GM12891 (cell line): ENCODE measurements around the gene SNCG. TPM values are rescaled to one million over a fixed set of nuclear protein-coding genes. Genes with fewer than 3 reads are reported as not detected.
"Not testable (repeated sequence)": the region's sequence is repeated elsewhere in the genome, so short reads cannot be mapped to it uniquely, and the experiment has no call there.

Source experiments
- DNase-seq: peaks from one replicate; pipeline ENCODE4 v3.0.0; 2011; ENCODE audit warnings: low spot score; ENCODE audit not compliant: insufficient read length
- FAIRE-seq: peaks from 2 replicates; lab custom pipeline; 2011; peaks lifted over from hg19 to GRCh38; lab: Jason Lieb, UNC
- PAX5 ChIP-seq: IDR thresholded peaks from 2 replicates; pipeline ENCODE4 v1.6.1; 2011; ENCODE audit warnings: low read length, moderate library complexity, mild to moderate bottlenecking; ENCODE audit not compliant: insufficient read depth, severe bottlenecking
- POLR2A ChIP-seq: IDR thresholded peaks from 2 replicates; pipeline ENCODE4 v1.6.1; 2011; ENCODE audit warnings: low read depth, low read length, control low read depth
- POLR2AphosphoS5 ChIP-seq: IDR thresholded peaks from 2 replicates; pipeline ENCODE4 v1.6.1; 2011; ENCODE audit warnings: low read depth, low read length, control low read depth
- POU2F2 ChIP-seq: IDR thresholded peaks from 2 replicates; pipeline ENCODE4 v1.6.1; 2011; ENCODE audit warnings: low read depth, mild to moderate bottlenecking, control low read depth, low read length, moderate library complexity
- SPI1 ChIP-seq: IDR thresholded peaks from 2 replicates; pipeline ENCODE4 v1.6.1; 2011; ENCODE audit warnings: low read depth, low read length, control low read depth
- TAF1 ChIP-seq: IDR thresholded peaks from 2 replicates; pipeline ENCODE4 v1.6.1; 2011; ENCODE audit warnings: low read depth, low read length, control low read depth
- polyA plus RNA-seq: library from polyadenylated mRNA; unstranded; fragments of >200 nt; gene quantifications from one replicate; pipeline ENCODE4 v1.2.1, GENCODE V29; 2012; ENCODE audit warnings: low read depth, missing spikeins, inconsistent platforms; ENCODE audit not compliant: missing spikeins

SNCG gene
- polyA plus RNA-seq: 1.1 TPM

DNA sequence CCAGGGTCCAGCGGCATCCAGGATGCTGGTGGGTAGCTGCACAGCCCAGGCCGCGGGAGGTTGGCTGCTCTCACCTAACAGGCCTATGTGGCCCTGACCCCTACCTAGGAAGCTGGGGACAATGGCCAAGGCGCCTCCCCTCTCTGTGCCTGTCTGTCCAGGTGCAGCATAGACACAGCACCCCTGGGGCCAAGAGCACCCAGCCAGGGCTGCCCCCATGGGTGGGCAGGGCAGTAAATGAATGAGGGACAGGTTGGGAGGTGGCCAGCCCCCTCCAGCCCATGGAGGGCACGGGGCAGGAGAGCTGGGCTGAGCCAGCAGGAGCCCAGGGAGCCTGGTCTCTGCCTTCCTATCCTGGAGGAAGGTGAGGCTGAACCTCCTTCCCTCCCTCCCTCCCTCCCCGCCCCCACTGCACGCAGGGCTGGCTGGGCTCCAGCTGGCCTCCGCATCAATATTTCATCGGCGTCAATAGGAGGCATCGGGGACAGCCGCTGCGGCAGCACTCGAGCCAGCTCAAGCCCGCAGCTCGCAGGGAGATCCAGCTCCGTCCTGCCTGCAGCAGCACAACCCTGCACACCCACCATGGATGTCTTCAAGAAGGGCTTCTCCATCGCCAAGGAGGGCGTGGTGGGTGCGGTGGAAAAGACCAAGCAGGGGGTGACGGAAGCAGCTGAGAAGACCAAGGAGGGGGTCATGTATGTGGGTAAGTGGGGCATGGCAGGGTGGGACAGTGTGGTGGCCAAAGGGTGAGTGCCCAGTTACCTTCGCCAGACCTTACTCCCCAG, at the start of gene SNCG:
TSS of gene SNCG (plus strand) at position 484 of the 785 bp plus-strand sequence. CDS start at position 583, 99 bp downstream.
- TF ChIP-seq PAX5 (no peak), POLR2A (no peak), SPI1 (no peak), POLR2AphosphoS5 (no peak), TAF1 (no peak), POU2F2 (no peak)
- DNase-seq: no peak
- no peak for FAIRE-seq

DNA sequence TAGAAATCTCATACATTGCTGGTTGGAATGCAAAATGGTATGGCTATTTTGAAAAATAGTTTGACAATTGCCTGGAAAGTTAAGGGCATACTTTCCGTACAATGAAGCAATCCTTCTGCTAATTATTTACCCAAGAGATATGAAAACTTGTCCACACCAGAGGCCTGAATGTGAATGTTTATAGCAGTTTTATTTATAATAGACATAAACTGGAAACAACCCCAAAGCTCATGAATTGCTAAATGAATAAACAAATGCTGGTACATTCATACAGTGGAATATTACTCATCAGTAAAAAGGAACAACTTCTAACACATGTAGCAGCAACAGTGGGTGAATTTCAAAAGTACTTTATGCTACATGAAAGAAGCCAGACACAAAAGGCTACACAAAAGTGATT, 43.7 kb upstream of the SNCG start:
- no peak for TF ChIP-seq POLR2A
- no peak for TF ChIP-seq TAF1
- no peak for TF ChIP-seq POU2F2
- TF ChIP-seq PAX5: no peak
- no peak for TF ChIP-seq POLR2AphosphoS5
- TF ChIP-seq SPI1: no peak
- FAIRE-seq: no peak
- DNase-seq: no peak

DNA sequence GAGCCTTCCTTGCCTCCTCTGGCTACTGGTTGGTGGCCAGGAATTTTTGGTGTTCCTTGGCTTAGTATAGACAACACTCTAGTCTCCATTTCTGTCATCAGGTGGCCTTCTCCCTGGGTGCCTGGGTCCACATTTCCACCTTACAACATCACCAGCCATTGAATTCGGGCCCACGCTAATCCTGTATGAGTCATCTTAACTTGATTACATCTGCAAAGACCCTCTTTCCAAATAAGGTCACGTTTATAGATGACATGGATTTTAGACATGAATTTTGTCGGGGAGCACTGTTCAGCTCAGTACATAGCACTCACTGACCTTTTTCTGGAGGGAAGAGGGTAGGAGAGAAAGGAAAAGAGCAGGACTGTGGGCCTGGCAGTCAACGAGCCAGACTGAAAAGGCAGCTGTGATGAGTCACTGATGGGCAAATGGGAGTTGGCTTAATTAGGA, 40.4 kb upstream of the SNCG start:
- TF ChIP-seq TAF1 (no peak), POLR2A (no peak), POLR2AphosphoS5 (no peak), POU2F2 (no peak), PAX5 (no peak), SPI1 (no peak)
- FAIRE-seq (no peak), DNase-seq (no peak)

DNA sequence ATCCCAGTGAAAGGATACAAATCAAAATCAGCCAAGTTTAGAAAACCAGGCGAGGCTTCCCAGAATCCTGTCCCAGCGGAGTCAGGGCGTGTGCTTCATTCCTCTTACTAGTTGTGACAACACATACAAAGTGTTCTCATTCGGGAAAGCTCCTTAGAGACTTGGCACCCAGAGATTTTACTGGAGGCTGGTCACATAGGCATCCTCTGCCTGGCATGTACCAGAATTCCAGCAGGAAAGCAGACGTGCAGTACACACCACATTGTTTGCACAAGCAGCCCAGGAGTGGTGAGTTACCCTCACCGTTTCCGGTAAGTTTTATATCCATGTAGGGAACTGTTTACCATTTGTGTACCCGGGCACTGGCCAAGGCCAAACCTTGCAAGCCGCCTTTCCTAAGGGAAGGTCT, 35.8 kb upstream of the SNCG start:
- DNase-seq: no peak
- no peak for FAIRE-seq
- TF ChIP-seq POU2F2 (no peak), PAX5 (no peak), POLR2A (no peak), SPI1 (no peak), TAF1 (no peak), POLR2AphosphoS5 (no peak)

DNA sequence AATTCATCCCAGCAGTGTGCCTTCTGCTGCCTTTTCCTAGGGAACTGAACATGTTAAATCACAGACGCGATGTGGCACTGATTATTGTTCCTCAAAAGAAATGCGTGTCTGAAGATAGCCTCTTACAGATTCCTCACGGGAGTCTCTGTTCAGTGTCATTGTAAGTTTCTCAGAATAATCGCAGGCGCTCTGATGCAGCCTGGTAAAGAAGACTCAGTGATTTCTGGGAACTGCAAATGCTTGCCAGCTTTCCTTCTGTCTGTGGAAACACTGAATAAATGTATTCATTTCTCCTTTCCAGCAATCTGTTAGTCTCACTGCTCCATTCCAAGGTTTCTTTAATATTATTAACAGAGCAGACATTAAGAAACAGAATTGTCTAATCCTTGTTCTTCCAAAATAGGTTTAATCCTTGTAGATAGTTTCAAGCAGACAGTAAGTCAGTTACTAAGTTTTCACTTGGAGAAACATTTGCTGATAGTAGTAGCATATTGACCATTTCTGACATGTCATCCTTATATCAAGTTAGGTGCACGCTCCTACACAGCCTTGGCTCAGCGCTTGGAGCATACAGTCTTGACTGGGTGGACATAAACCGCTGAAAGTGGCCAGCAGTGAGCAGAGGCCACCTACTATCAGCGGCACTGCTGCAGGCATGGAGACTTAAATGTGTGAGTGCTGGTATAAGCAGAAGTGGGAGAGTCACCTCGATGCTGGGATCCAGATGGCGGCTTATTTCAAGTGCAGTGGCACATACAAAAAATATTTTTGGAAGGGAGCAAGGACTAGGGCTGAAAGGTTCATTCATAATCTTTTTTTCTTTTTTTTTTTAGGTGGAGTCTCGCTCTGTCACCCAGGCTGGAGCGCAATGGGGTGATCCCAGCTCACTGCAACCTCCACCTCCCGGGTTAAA, 28.7 kb upstream of the SNCG start:
- TF ChIP-seq POU2F2 (no peak), POLR2AphosphoS5 (no peak), POLR2A (no peak), PAX5 (no peak), SPI1 (no peak), TAF1 (no peak)
- DNase-seq: no peak
- FAIRE-seq: no peak

DNA sequence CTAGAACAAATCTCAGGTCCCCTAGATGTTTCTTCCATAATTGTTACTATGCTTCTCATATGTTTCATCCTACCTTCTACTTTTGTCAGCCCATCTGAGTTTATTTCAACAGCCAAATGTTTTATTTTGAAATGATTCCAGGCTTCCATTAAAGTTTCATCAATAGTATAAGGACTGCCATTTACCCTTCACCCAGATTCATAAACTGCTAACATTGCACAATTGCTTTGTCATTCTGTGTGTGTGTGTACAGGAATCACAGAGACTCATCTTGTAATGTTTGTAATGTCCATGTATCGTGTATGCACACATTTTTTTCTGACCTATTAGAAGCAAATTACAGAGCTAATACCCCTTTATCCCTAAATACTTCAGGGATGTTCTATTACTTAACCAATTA, 26.5 kb upstream of the SNCG start:
- DNase-seq (no peak), FAIRE-seq (no peak)
- TF ChIP-seq PAX5 (no peak), TAF1 (no peak), POU2F2 (no peak), SPI1 (no peak), POLR2A (no peak), POLR2AphosphoS5 (no peak)

DNA sequence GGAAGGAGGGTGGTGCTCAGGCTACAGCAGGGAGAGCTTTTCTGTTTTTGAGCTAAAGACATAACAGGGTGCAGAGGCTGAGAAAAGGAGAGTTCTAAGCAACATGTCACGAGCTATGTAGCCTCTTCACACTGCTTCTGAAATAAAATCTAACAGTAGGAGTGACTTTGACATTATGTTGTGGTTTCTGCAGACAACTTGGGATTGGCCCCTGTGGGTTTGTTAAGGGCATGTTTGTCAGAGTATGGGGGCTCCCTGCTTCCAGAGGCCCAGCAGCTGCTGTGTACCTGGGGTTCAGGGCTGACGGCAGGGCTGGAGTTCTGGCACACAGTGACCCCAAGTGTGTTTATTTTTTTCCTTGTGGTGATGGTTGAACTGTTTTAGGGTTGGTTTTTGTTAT, 25.7 kb upstream of the SNCG start:
- TF ChIP-seq POLR2A (no peak), POLR2AphosphoS5 (no peak), SPI1 (no peak), PAX5 (no peak), POU2F2 (no peak), TAF1 (no peak)
- FAIRE-seq: no peak
- DNase-seq: no peak

DNA sequence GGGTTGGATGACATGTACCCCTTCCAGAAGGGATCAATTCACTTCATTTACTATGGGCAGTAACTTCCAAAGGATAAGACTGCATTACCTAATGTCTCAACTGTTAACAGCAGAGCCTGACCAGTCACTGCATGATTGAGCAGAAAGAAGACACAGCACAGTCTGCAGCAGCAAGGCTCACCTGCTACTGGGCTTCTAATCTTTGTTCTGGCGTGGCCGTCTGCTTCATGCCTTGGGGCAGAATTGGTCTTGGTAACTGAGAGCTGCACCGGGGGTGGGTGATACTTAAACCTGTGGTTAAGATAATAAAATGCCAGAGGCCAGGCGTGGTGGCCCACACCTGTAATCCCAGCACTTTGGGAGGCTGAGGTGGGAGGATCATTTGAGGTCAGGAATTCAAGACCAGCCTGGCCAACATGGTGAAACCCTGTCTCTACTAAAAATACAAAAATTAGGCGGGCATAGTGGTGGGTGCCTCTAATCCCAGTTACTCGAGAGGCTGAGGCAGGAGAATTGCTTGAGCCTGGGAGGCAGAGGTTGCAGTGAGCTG, 24.2 kb upstream of the SNCG start:
- FAIRE-seq: peak; percentile 23
- DNase-seq: not testable (repeated sequence)

DNA sequence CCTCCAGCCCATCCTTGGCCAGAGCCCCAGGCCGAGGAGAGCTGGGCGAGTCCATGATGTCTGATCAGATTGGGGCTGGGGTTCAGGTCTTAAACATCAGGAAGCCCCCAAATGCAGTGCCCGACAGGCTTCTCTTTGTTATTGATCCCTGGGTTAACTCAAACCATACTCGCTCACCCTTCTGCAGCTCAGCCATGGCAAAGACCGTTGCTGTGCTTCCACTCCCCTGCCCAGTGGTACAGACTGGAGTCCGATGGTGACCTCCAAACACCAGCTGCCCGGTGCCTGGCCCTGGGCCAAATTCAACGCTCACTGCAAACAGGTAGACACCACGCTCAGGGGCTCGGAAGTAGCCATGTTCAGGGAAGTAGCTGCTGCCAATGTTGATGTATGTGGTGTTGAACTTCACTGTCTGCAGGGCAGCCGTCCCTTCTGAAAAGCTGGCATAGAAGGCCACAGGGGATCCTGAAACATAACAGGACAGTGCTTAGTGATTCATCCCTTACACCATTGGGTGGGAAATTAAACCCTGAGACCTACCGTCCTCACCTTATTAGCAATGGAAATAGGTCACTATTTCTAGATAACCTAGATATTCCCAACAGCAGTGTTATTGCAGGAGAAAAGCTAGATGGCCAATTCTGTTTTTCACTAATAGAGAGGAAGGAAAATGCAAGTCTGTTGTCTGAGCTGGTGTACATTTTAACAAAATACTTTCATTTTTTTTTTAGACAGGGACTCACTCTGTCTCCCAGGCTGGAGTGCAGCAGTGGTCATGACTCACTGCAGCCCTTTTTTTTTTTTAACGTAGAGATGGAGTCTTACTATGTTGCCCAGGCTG, 21.5 kb upstream of the SNCG start:
- no peak for TF ChIP-seq TAF1
- no peak for TF ChIP-seq POLR2AphosphoS5
- no peak for TF ChIP-seq PAX5
- no peak for TF ChIP-seq POU2F2
- TF ChIP-seq POLR2A: no peak
- no peak for TF ChIP-seq SPI1
- DNase-seq: no peak
- FAIRE-seq: no peak
